CD4-positive, alpha-beta T cell (primary cell): Measurements from ENCODE around the gene ATP1B2. TPM values are rescaled to one million over a fixed set of nuclear protein-coding genes. Genes with fewer than 3 reads are reported as not detected.

ENCODE experiments used
- ATAC-seq: fragments of 200-7000 bp; cut with Tn5 transposase; one replicate; pipeline ENCODE4 v1.10.0; 2022; ENCODE audit warnings: mild to moderate bottlenecking; ENCODE audit not compliant: poor library complexity
- CTCF ChIA-PET: fragments of 350-600 bp; sonication (Branson Sonifier 250); formaldehyde crosslinking; loops from one replicate; lab custom pipeline; 2021; ENCODE audit warnings: antibody characterized with exemption, inconsistent platforms; lab: Charles Lee
- POLR2A ChIA-PET: fragments of 350-600 bp; sonication (Branson Sonifier 250); formaldehyde crosslinking; loops from one replicate; lab custom pipeline; 2021; ENCODE audit warnings: antibody characterized with exemption, inconsistent platforms; lab: Charles Lee
- DNase-seq, 14 experiments: peaks; one replicate each; pipeline ENCODE4 v3.0.0-alpha.2; 2013 to 2020; ENCODE audit warnings: mixed read lengths in 2 of 14
- H3K27ac ChIP-seq, 2 donors: one replicate each; pipeline versions ENCODE4 v1.5.1 to v1.7.0; 2013; ENCODE audit warnings: low read length in 2 of 2, low read depth in 1 of 2, mild to moderate bottlenecking in 1 of 2
- H3K27me3 ChIP-seq, 2 experiments: 1 replicate in 1 of 2; 2 replicates in 1 of 2; pipeline versions ENCODE4 v1.6.1 to v1.7.0; 2013; ENCODE audit warnings: low read length in 2 of 2, control low read depth in 1 of 2, mild to moderate bottlenecking in 1 of 2, moderate library complexity in 1 of 2; ENCODE audit not compliant: insufficient read depth in 2 of 2, control insufficient read depth in 1 of 2
- H3K36me3 ChIP-seq: one replicate; pipeline ENCODE4 v1.6.1; 2013; ENCODE audit warnings: low read length, control low read depth; ENCODE audit not compliant: insufficient read depth
- H3K4me1 ChIP-seq: one replicate; pipeline ENCODE4 v1.6.1; 2013; ENCODE audit warnings: low read length, control low read depth; ENCODE audit not compliant: insufficient read depth
- H3K4me3 ChIP-seq: one replicate; pipeline ENCODE4 v1.5.1; 2013; ENCODE audit warnings: mild to moderate bottlenecking, low read length, moderate library complexity
- H3K9me3 ChIP-seq, 2 experiments: 1 replicate in 1 of 2; 2 replicates in 1 of 2; pipeline versions ENCODE4 v1.6.1 to v1.7.0; 2013; ENCODE audit warnings: low read length in 2 of 2, mild to moderate bottlenecking in 2 of 2, control low read depth in 1 of 2, moderate library complexity in 1 of 2; ENCODE audit not compliant: control insufficient read depth in 1 of 2, insufficient read depth in 1 of 2
- H3K27ac Mint-ChIP-seq: one replicate; pipeline ENCODE4 v1.8.0; 2020; ENCODE audit warnings: mixed read lengths
- H3K27me3 Mint-ChIP-seq: one replicate; pipeline ENCODE4 v1.8.0; 2021; ENCODE audit warnings: mixed read lengths
- H3K36me3 Mint-ChIP-seq: one replicate; pipeline ENCODE4 v1.8.0; 2021; ENCODE audit warnings: low read depth, mixed read lengths
- H3K4me1 Mint-ChIP-seq: one replicate; pipeline ENCODE4 v1.8.0; 2021; ENCODE audit warnings: low read depth, mixed read lengths
- H3K4me3 Mint-ChIP-seq: one replicate; pipeline ENCODE4 v1.8.0; 2020; ENCODE audit warnings: mild to moderate bottlenecking, mixed read lengths
- H3K9me3 Mint-ChIP-seq: one replicate; pipeline ENCODE4 v1.8.0; 2020; ENCODE audit warnings: mixed read lengths
- CTCF ChIP-seq: fragments of 200-600 bp; IDR thresholded peaks from one replicate; pipeline ENCODE4 v1.8.0; 2022; ENCODE audit warnings: antibody characterized with exemption, mild to moderate bottlenecking
- intact Hi-C, 2 experiments: fragments of 100-400 bp; cut with DNase I in 1 of 2; cut with micrococcal nuclease in 1 of 2; formaldehyde crosslinking; loops; one replicate each; pipeline versions ENCODE4 v1.15.1 to v1.9.0; 2023 to 2025; cut with DNase I, micrococcal nuclease
- total RNA-seq, 174 experiments: library from RNA in 2 of 174; stranded (reverse) in 2 of 174; gene quantifications; one replicate each; pipeline ENCODE4 v1.2.3 and lab custom pipeline; 2021 to 2026

The ATP1B2 gene
- total RNA-seq, 2 experiments from 2014 or later: 0.17 to 0.69 TPM

- Mint-ChIP-seq H3K27ac (no peak overlapping the region), H3K27me3 (peaks cover 70% of the 10 kb centered on the region), H3K36me3 (peaks cover 28% of the 10 kb centered on the region), H3K4me3 (peak overlapping the region; percentile 27), H3K4me1 (peaks cover 20% of the 10 kb centered on the region), H3K9me3 (no peaks in the 10 kb centered on the region)
- peaks cover 19% of the 10 kb centered on the region for H3K36me3 ChIP-seq
- H3K27ac ChIP-seq: no peak overlapping the region
- ChIA-PET CTCF (no interaction called here), POLR2A (no interaction called here)
- H3K9me3 ChIP-seq: peaks cover 0 to 17% of the 10 kb centered on the region in 2 experiments
- H3K4me3 ChIP-seq: no peak overlapping the region
- H3K4me1 ChIP-seq: peaks cover 26% of the 10 kb centered on the region
- ATAC-seq (peak; percentile 32), DNase-seq (no peak)
- intact Hi-C loops: no loop called here
- TF ChIP-seq CTCF: no peak
- peaks cover 49 to 57% of the 10 kb centered on the region in 2 experiments for H3K27me3 ChIP-seq
Measured at GRCh38 chr17:7705269-7706255, 54.8 kb downstream of the ATP1B2 start.

- Histone ChIP-seq H3K4me3 (no peak overlapping the region), H3K27me3 (peaks cover 53 to 58% of the 10 kb centered on the region in 2 experiments), H3K4me1 (peaks cover 26% of the 10 kb centered on the region), H3K9me3 (peaks cover 0 to 17% of the 10 kb centered on the region in 2 experiments), H3K36me3 (peaks cover 11% of the 10 kb centered on the region), H3K27ac (no peak overlapping the region)
- ChIA-PET CTCF (no interaction called here), POLR2A (interaction anchor here (0.6 kb wide), 1 partner anchor 661 kb away, joined by 3 read pairs; no protein-coding TSS in a partner anchor)
- H3K27me3 Mint-ChIP-seq: peaks cover 78% of the 10 kb centered on the region
- intact Hi-C loops: no loop called here
- no peak for TF ChIP-seq CTCF
- H3K9me3 Mint-ChIP-seq: no peaks in the 10 kb centered on the region
- H3K4me1 Mint-ChIP-seq: peaks cover 24% of the 10 kb centered on the region
- no peak for ATAC-seq
- H3K4me3 Mint-ChIP-seq: peak overlapping the region; percentile 40
- DNase-seq: no peak
- no peak overlapping the region for H3K27ac Mint-ChIP-seq
- H3K36me3 Mint-ChIP-seq: peaks cover 16% of the 10 kb centered on the region
Measured at GRCh38 chr17:7706631-7707354, 56.1 kb downstream of the ATP1B2 start.

Other genes starting within 250 kb of the ATP1B2 start
- gene TMEM256, start 246.8 kb upstream of the ATP1B2 start, total RNA-seq: 10 to 100 TPM; 29.0 to 29.4 TPM
- 1 to 10 TPM; 7.6 to 8.4 TPM for gene NLGN2, start 243.1 kb upstream of the ATP1B2 start, total RNA-seq
- gene SPEM1, start 230.6 kb upstream of the ATP1B2 start, total RNA-seq: not detected
- not detected for gene SPEM2, start 225.3 kb upstream of the ATP1B2 start, total RNA-seq
- not detected for gene SPEM3, start 222.1 kb upstream of the ATP1B2 start, total RNA-seq
- 1 to 10 TPM; 6.8 to 7.1 TPM for gene TMEM102, start 215.5 kb upstream of the ATP1B2 start, total RNA-seq
- gene FGF11, start 211.4 kb upstream of the ATP1B2 start, total RNA-seq: 1 to 10 TPM; 1.5 to 1.7 TPM
- 1 to 10 TPM; 1.6 to 2.2 TPM for gene CHRNB1, start 205.9 kb upstream of the ATP1B2 start, total RNA-seq
- gene ZBTB4, start 171.3 kb upstream of the ATP1B2 start, total RNA-seq: 10 to 100 TPM; 55.1 to 55.6 TPM
- gene SLC35G6, start 169.5 kb upstream of the ATP1B2 start, total RNA-seq: under 1 TPM in 1 of 2 experiments, not detected in 1; 0.17 TPM
- 100 to 1,000 TPM; 491 to 501 TPM for gene POLR2A, start 166.6 kb upstream of the ATP1B2 start, total RNA-seq
- 10 to 100 TPM; 17.0 to 19.1 TPM for gene TNFSF12, start 101.9 kb upstream of the ATP1B2 start, total RNA-seq
- 1 to 10 TPM; 1.1 to 1.7 TPM for gene TNFSF13, start 92.2 kb upstream of the ATP1B2 start, total RNA-seq
- 10 to 100 TPM; 27.7 to 28.9 TPM for gene SENP3, start 89.0 kb upstream of the ATP1B2 start, total RNA-seq
- gene CD68, start 71.3 kb upstream of the ATP1B2 start, total RNA-seq: under 1 TPM; 0.33 to 0.95 TPM
- 10 to 100 TPM; 12.0 to 12.9 TPM for gene MPDU1, start 67.1 kb upstream of the ATP1B2 start, total RNA-seq
- gene SOX15, start 60.8 kb upstream of the ATP1B2 start, total RNA-seq: under 1 TPM in 1 of 2 experiments, not detected in 1; 0.30 TPM
- gene FXR2, start 36.0 kb upstream of the ATP1B2 start, total RNA-seq: 10 to 100 TPM; 20.6 to 22.5 TPM
- gene SAT2, start 23.1 kb upstream of the ATP1B2 start, total RNA-seq: 10 to 100 TPM; 55.7 to 60.3 TPM
- not detected for gene SHBG, start 20.8 kb upstream of the ATP1B2 start, total RNA-seq
- 10 to 100 TPM; 25.8 to 26.0 TPM for gene TP53, start 36.6 kb downstream of the ATP1B2 start, total RNA-seq
- gene WRAP53, start 37.6 kb downstream of the ATP1B2 start, total RNA-seq: 1 to 10 TPM; 3.9 to 4.0 TPM
- gene EFNB3, start 54.3 kb downstream of the ATP1B2 start, total RNA-seq: not detected
- not detected for gene DNAH2, start 66.8 kb downstream of the ATP1B2 start, total RNA-seq
- 100 to 1,000 TPM; 189 to 191 TPM for gene KDM6B, start 183.3 kb downstream of the ATP1B2 start, total RNA-seq
- gene TMEM88, start 204.1 kb downstream of the ATP1B2 start, total RNA-seq: 10 to 100 TPM; 29.3 to 29.6 TPM
- 10 to 100 TPM; 15.4 to 16.3 TPM for gene NAA38, start 206.6 kb downstream of the ATP1B2 start, total RNA-seq
- 1 to 10 TPM; 8.7 TPM for gene CYB5D1, start 207.1 kb downstream of the ATP1B2 start, total RNA-seq
- 100 to 1,000 TPM; 263 to 297 TPM for gene CHD3, start 237.9 kb downstream of the ATP1B2 start, total RNA-seq